ENCODE measurements around the gene SUPT4H1.

The SUPT4H1 gene

DNA sequence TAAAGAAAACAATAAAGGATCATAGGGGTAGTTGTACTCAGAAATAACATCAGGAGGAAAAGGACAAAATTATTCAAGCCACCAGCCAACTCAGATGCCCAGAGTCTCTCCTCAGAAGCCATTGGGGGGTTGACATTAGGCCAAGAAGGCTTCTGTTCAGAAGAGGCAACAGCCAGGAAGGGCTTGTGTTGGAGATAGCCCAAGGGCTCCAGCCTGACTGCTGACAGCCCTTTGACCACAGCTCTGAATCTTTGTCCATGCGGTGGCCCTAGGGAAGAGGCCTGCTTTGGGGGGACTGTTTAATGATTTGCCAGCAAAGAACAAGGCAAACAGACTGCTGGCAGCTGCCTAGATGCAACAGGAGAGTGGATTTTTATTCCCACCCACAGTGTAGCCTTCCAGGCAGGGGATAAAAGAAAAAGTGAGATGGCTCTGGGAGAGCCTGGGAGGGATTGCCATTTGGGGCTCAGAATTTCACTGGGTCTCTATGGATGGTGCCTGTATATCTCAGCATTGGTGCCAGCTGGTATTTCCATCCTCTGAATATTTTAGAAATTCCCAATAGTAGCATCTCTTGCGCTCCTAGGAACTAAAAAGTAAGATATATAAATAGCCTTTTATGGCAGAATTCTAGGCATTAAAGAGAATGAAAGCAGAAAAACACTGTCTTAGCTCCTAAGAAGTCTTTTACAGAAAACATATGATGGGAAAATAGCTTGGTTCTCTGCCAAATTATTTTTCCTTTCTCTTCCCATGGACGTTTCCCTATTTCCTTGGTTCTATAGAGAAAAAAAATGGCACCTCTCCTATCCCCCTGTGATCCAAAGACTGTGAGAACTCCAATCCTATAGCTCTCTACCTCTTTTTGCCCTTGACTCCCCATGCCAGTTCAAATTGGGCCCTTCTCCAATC is 29.4 kb upstream of the SUPT4H1 start:
- peak in 35 of 58 donors; percentile 7 to 77 (median 36) for DNase-seq

DNA sequence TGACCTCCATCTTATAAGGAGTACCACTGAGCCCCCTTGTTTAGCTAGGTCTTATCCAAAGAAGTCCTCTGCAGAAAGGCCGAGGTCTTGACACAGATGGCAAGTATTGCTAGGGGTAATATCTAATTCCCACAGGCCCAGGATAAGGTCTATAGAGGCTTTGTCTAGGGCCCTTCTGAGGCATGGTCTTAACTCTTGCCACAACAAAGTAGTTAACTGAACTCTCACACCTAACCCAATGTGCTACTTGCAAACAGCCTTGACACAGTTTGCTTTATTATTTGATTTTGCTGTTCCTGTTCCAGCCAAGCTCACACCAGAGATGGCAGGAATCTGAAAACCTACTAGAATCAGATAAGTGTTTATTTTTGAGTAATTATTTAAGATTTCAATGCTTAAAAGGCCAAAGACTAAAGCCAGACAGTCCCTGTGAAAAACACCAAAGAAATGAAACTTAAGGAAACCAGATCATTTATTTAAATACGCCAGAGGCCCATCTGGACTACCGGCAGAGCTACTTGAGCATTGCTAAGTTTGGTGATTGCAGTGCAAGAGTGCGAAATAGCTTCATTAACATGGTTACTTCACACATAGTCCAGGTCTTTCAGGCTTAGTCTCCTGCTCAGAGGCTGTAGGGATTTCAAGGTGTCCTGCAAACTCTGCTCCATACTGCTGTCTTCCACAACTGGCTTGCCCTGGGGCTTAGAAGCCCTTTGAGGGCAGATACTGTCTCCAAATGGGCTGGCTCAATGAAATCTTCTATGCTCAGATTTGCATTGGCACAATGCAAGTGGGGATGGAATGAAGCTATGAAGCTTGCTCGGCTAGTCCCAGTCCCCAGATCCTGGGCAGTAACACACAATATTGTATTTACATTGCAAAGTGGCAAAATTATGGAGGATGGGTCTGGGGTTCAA is 28.5 kb upstream of the SUPT4H1 start:
- no peak for DNase-seq

DNA sequence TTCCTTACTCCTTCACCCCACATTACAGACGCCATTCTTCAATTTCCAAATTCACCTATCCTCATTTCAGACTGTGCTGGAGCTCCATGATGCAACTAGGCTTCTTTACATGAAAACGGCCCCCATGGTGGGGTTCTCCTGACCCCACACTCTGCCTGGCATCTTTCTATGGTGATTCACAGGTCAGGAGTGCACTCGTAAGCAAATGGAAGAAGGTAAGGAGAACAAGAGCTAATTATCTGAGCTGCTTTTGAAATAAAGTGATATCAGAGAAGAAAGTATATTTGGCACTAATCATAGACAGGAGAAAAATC is 27.5 kb upstream of the SUPT4H1 start:
- DNase-seq = no peak

DNA sequence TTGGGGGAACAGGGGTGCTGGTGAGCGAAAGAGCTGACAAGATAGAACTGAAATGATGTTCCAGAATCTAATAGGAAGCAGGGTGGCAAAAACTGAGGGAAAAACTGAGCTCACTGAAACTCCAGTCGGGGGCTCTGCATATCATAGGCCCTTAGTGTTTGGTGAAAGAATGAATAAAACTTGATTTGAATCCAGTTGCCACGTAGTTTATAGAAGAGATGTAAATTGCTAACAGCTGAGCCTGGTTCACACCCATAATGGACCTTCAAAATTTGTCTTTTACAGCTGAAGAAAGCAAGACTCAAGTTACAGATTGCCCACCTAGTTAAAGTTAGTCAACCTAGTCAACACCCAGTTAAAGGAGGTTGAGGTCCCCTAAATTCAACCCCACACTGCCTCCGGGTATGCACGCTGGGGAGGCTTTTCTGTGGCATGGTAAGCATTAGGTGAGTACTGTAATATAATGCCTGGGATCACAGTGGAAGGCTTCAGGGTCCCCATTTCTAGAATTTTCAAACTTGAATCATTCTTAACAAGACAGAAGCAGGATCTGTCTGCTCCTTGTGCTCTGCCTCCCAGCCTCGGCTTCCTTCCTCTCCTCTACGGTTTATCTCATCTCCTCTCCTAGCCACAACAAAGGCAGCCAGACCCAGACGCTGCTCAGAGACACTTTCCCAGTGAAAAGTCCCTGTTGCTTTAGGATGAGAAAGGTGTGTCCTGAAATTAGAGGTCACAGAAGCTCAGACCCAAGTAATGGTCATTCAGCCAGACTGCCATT is 26.9 kb upstream of the SUPT4H1 start:
- no peak for DNase-seq

DNA sequence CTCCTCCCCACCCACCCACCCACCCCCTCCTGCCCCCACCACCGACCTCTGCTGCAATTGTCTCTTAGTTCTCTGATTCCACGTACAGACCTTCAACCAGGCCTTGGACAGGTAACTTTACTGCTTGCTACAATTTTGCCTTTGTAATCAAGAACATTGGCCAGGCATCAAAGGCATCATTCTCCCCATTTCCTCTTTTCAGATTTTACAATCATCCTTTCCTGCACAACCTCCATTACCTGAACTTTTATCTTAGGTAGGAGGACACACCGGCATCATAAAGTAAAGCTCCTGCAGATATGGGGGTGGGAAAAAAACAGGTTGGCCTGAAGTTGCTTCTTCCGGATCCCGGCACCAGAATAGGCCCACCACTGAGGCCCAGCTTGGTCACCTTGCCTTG is 25.7 kb upstream of the SUPT4H1 start:
- no peak for DNase-seq

DNA sequence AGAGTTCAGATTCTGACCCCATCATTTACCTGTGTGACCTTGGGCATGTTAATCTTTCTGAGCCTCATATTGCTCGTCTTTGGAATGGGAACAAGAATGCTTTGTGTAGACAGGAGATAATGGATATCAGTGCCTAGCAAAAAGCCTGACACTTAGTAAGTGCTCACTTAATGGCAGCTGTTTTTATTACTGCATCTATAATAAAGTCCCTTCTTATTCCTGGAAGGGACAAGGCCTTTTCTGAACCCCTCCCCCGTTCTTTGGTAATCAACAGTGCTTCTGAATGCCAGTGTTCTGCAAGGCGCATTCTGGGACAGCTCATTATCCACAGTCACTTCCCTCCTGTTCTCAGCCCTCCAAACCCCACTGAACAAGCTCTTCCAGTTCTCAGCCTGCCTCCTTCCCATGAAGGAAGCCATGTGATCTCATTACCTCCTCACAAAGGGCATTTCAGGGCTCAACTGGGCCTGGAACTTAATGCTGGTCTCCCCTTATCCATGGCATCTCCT is 25.1 kb upstream of the SUPT4H1 start:
- peak in 17 of 58 donors; percentile 5 to 58 (median 21) for DNase-seq

DNA sequence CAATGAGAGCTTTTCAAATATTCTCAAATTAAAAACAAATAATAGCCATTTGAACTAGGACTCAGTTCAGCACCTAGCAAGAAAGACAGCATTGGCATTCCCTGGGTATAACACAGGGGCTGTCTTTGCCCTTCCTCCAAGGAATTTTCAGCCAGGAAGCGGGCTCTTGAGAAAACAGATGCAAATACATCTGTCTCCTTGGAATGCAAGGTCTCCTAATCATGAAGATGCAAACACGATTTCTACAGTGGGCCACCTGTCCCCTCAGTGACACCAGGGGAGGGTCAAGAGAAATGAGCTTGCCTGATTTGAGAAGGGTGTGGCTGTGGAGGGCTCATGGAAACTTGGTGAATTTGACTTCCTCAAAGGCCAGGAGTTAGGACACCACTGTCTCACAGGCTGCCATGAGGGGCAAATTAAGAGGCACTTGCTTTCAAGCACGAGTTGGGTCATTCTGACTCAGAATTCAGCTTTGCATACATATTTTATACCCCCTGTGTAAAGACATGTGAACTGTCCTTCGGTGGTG is 24.5 kb upstream of the SUPT4H1 start:
- DNase-seq = no peak

DNA sequence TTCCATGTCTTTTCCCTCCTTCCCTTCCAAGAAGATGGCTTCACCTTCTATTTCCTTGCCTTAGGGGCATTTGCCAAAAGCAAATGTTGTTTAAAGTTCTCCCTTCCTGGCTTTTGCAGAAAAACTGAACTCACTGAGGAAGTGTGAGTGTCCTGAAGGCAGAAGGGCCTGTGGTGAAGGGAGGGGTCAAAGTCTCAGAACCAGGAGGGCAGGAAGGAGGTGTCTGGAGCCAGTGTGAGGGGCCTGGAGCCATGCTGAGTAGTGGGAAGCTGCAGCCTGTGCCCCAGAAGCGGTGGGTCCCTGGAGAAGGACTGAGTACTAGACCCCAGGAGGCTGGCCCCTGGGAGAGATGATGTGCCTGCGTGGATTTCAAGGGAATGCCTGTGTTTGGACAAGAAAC is 23.8 kb upstream of the SUPT4H1 start:
- DNase-seq = no peak

DNA sequence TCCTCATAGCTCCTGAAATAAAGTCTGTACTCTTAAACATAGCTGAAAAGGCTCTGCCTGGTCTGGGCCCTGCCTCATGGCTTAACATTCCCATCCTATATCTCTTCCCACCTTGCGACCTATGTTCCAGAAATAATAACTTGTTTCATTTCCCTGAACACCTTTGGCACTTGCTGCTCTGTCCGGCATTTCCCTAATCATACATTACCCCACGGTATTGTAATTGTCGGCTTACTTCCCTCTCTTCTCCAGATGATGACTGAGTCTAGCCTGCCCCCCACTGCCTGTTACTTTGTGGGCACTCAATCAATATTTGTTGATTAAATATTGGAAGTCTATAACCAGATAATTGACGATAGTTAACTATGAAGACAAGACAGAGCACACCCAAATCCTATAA is 23.3 kb upstream of the SUPT4H1 start:
- DNase-seq = no peak

DNA sequence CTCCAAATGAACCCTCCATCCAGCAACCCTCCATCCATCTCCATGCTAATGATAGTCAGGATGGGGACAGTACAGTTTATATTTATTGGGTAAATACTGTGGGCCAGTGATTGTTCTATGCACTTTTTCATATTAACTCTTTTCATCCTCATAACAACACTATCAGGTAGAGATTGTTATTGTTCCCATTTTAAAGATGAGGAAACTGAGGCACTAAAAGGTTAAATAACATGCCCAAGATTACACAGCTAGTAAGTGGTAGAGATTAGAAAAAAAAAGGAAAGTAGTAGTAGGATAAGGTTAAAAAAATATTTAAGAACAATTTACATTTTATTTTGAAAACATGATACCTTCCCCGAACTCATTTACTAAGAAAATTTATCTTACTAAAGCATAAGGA is 21.9 kb upstream of the SUPT4H1 start:
- no peak for DNase-seq

DNA sequence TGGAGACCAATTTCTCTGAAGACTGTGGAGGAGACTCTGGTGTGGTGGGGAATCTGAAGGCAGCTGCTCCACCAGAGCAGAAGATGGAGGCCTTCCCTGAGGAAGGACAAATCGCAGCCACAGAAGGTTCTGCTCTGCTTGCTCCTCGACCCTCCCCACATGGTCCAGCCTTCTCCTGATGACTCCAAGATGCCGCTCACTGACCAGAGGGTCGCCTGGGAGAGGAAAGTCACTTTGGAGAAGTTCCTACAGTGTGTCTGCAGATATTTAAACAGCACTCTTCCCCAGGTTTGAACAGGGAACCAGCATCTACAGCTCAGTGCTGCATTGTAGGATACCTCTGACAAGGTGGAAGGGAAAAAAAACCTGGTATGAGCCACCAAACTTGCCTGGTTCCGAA is 21.0 kb upstream of the SUPT4H1 start:
- DNase-seq = no peak

DNA sequence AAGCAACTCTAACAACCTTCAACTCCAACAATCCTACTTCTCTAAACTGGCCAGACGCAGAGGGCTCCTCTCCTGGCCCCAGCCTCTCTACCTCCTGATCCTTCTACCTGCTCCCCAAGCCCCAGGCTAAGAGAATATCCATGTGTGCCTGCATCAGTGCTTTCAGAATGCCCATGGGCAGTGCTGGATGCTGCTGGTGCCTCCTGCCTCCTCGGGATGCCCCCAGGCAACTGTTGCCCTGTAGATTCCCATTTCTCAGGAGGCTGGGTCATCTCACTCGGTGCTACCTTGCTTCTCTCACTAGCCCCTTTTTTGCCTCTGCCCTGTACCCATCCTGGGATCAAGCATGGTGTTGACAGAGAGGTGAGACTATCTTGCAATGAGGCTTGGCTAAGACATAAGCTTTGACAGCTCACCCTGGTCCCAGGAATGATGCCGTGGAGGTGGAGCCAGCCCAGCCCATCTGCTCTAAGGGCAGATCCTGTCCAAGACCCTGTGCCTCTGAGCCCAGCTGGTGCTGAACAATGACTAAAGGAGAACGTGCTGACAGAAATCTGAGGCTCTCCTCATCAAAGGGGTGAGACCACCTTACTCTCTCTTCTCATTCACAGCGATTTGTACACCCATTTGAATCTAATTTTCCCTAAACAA is 19.4 kb upstream of the SUPT4H1 start:
- DNase-seq = no peak

DNA sequence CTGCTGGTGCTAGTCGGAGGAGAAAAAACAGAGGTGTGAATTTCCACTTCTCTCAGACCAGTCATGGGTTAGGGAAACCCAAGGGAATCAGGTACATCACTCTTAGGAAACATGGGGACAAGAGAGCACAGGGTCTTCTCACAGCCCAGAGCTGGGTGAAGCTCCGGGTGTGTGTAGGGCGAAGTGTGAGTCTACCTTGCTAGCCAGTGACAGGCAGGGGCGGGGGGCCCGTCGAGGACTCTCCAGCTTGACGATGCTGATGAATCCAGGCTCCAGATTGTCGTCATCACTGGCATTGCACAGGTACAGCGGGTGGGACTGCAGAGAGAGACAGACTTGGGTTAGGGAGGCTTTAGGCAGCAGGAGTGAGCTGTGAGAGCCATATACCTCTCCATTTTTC is 18.7 kb upstream of the SUPT4H1 start:
- DNase-seq = no peak

DNA sequence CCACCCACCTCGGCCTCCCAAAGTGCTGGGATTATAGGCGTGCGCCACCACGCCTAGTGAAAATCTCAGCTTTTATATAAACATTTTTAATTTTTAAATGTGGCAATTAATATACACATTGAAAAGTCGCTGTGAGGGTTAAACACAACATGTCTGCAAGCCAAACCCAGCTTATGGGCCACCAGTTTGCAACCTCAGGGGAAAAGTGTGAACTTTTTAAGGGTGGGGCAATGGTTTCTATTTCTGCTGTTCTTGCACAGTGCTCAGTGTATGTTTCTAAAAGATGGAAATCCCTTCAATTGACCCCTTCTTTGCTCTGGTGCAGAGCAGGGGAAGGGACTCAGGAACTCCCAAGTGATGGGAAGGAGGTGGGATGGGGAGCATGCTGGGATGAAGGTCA is 18.3 kb upstream of the SUPT4H1 start:
- DNase-seq = no peak

DNA sequence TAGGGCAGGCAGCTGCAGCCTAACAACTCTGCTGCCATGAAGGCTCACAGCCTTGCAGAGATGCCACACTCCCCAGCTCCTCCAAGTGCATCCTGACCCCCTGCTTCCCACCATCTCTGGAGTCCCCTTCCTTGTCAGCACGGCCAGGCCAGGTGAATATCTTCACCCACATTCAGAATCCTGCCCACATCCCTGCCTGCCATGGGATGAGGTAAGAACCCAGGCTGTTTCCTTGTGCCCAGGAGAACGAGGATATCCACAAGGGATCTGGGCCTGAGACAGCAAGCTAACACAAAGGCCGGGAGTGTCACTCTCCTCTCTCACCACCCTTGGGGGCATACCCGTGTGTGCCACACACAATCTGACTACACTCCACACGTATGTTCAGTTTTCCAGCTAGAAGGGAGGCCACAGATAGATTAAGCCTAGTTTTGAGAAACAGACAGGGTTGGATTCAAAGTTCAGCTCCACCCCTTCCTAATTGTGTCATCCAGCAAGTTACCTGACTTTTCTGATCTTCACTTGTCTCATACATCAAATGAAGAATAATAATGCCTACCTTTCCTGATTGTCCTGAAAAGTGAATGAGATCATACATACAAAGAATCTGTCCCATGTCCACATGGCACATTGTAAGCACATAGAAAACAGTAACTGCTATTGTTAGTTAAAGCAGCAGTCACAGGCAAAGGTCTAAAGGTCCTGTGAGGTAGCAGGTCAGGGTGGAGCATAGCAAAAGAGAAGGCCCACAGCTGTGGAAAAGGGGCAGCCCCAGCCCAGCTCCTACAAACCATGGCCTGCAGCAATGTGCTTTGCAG is 17.4 kb upstream of the SUPT4H1 start:
- no peak for DNase-seq

DNA sequence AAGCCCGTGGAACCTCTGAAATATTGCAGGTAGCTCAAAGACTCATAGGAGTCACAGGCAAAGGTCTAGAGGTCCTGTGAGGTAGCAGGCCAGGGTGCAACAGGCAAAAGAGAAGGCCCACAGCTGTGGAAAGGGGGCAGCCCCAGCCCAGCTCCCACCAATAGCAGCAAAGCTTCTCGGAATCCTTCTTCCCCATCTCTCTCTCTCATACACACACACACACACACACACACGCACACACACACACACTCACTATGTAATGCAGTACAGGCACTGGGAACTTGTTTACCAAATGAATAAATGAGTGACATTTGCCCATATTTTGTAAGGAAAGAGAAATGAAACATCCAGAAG is 16.8 kb upstream of the SUPT4H1 start:
- peak in 1 of 58 donors; percentile 3 for DNase-seq

DNA sequence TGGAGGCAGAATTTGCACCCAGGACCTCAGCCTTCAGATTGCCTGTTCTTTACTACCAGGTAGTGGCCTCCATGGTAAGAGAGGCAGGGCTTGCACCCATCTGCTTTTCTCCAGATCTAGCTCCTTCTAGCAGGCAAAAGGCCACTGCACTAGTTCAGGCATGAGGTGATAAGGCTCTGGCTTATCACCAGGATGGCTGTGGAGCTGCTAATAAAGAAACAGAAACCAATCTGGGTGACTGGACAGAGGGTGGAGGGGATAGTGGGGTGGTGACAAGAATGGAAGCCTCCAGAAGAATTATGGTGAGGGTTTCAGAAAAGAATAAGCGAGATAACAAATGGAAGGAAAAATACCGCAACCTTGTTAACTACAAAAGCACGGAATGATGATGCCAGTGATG is 15.5 kb upstream of the SUPT4H1 start:
- DNase-seq = no peak

DNA sequence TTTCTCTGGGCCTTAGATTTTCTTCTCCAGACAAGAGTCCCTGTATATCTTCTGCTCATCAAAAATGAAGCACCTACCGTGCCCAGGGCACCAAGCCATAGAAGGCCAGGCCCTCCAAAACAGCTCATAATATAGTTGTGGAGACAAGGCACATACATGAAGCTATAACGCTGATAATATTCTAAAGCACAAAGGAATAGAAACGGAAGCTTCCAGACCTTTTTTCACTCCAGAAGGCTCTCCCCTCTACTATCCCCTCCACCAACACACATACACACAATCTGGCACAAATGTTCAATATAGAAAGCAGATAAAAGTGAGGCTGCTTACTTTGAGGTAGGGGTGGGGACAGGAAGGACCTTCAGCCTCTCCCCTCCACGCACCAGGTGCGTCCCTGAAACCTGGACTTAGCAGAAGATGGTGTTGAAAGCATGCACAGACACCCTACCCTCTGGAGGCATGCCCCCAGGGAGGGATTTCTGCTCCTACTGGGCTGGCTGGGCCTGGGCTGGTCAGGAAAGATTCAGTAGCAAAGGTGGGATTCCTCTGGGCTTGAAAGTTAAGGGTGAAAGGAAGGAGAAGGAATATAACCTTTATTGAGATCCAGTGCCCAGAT is 14.1 kb upstream of the SUPT4H1 start:
- no peak for DNase-seq
